ENCODE measurements around the gene STK25. TPM values are rescaled to one million over a fixed set of nuclear protein-coding genes. Genes with fewer than 3 reads are reported as not detected.

Gene STK25
- total RNA-seq, 2 donors from 2014 or later: 87.8 to 144 TPM

GRCh38 chr2:241445426-241445825, 63.0 kb downstream of the STK25 start:
- Histone ChIP-seq H3K36me3 (no peaks in the 10 kb centered on the region), H3K27ac (no peak overlapping the region), H3K9ac (ENCODE audit: low read depth in 2 of 2, low read length in 2 of 2) (no peak overlapping the region), H3K27me3 (no peaks in the 10 kb centered on the region), H3K9me3 (no peaks in the 10 kb centered on the region), H3K4me1 (no peaks in the 10 kb centered on the region), H3K4me3 (no peak overlapping the region)
- intact Hi-C loops (cut with DNase I): no loop called here
- no peak for DNase-seq
- TF ChIP-seq CTCF (IDR thresholded peaks at IDR 0.05): no peak

- TF ChIP-seq CTCF (IDR thresholded peaks at IDR 0.05): no peak
- Histone ChIP-seq H3K9ac (ENCODE audit: low read depth in 2 of 2, low read length in 2 of 2) (no peak overlapping the region), H3K27me3 (no peaks in the 10 kb centered on the region), H3K4me3 (no peak overlapping the region), H3K27ac (no peak overlapping the region), H3K36me3 (no peaks in the 10 kb centered on the region), H3K4me1 (no peaks in the 10 kb centered on the region), H3K9me3 (no peaks in the 10 kb centered on the region)
- DNase-seq: peak; percentile 54
- intact Hi-C loops (cut with DNase I): no loop called here
These were observed 64.7 kb downstream of the STK25 start for GRCh38 chr2:241443486-241444223.

Small RNAs within 50 kb of the gene (microRNA-seq; reads per million reads assigned to microRNA genes)
- gene MIR3133: not detected

Other genes starting within 250 kb of the STK25 start
- 100 to 1,000 TPM; 483 to 625 TPM for gene HDLBP, start 192.9 kb downstream of the STK25 start, total RNA-seq
- gene SEPTIN2, start 192.7 kb downstream of the STK25 start, total RNA-seq: 100 to 1,000 TPM; 196 to 244 TPM
- 100 to 1,000 TPM; 107 to 122 TPM for gene FARP2, start 152.3 kb downstream of the STK25 start, total RNA-seq
- gene BOK, start 50.2 kb upstream of the STK25 start, total RNA-seq: 10 to 100 TPM in 1 of 2 donors, 1 to 10 TPM in 1; 8.3 to 14.1 TPM
- gene THAP4, start 128.6 kb upstream of the STK25 start, total RNA-seq: 10 to 100 TPM; 66.6 to 68.0 TPM
- gene ATG4B, start 129.1 kb upstream of the STK25 start, total RNA-seq: 100 to 1,000 TPM in 1 of 2 donors, 10 to 100 TPM in 1; 72.4 to 119 TPM
- gene DTYMK, start 178.2 kb upstream of the STK25 start, total RNA-seq: 100 to 1,000 TPM in 1 of 2 donors, 10 to 100 TPM in 1; 22.6 to 106 TPM
- gene ING5, start 193.5 kb upstream of the STK25 start, total RNA-seq: 10 to 100 TPM; 18.3 to 44.2 TPM
- 10 to 100 TPM; 42.0 to 76.6 TPM for gene D2HGDH, start 226.0 kb upstream of the STK25 start, total RNA-seq

Measured in colonic mucosa (tissue), 4 donors.